H1 (cell line): ENCODE results near the gene SOHLH1. TPM values are rescaled to one million over a fixed set of nuclear protein-coding genes. Genes with fewer than 3 reads are reported as not detected.
A peak's percentile ranks its signal among the peaks of the same experiment; 100 is the strongest.

Source experiments
- CTCF ChIA-PET: fragments of 300-600 bp; sonication (Branson Sonifier 250); formaldehyde crosslinking; loops from one replicate; lab custom pipeline; 2021; ENCODE audit not compliant: partially characterized antibody; lab: Charles Lee
- POLR2A ChIA-PET: fragments of 300-600 bp; sonication (Branson Sonifier 250); formaldehyde crosslinking; loops from one replicate; lab custom pipeline; 2021; ENCODE audit warnings: inconsistent platforms; ENCODE audit not compliant: partially characterized antibody; lab: Charles Lee
- DNase-seq, 2 experiments: peaks; one replicate each; pipeline versions ENCODE4 v3.0.0 to v3.0.0-alpha.2; 2010 to 2022; ENCODE audit warnings: low spot score in 2 of 2, low read depth in 1 of 2, mixed read lengths in 1 of 2
- FAIRE-seq: peaks from 2 replicates; lab custom pipeline; 2011; peaks lifted over from hg19 to GRCh38; lab: Jason Lieb, UNC
- H2AFZ ChIP-seq: 2 replicates; pipeline ENCODE4 v1.8.1; 2012; ENCODE audit warnings: low read length, inconsistent platforms
- H2AK5ac ChIP-seq: 2 replicates; pipeline ENCODE4 v1.6.1; 2013; ENCODE audit warnings: low read depth, low read length
- H2BK120ac ChIP-seq: replicated peaks from 2 replicates; pipeline ENCODE3; 2013; ENCODE audit warnings: low read depth, low read length, inconsistent platforms
- H2BK12ac ChIP-seq: 2 replicates; pipeline ENCODE4 v1.6.1; 2013; ENCODE audit warnings: low read depth, low read length
- H2BK15ac ChIP-seq: 2 replicates; pipeline ENCODE4 v1.6.1; 2013; ENCODE audit warnings: low read length
- H2BK20ac ChIP-seq: 2 replicates; pipeline ENCODE4 v1.6.1; 2013; ENCODE audit warnings: low read length
- H2BK5ac ChIP-seq: 2 replicates; pipeline ENCODE4 v1.6.1; 2013; ENCODE audit warnings: low read depth, low read length
- H3K14ac ChIP-seq: 2 replicates; pipeline ENCODE4 v1.6.1; 2013; ENCODE audit warnings: inconsistent platforms; ENCODE audit not compliant: insufficient read length
- H3K18ac ChIP-seq: 2 replicates; pipeline ENCODE4 v1.6.1; 2013; ENCODE audit warnings: low read length; ENCODE audit errors: extremely low read depth
- H3K23ac ChIP-seq: 2 replicates; pipeline ENCODE4 v1.6.1; 2013; ENCODE audit warnings: inconsistent platforms; ENCODE audit not compliant: insufficient read length
- H3K23me2 ChIP-seq: 2 replicates; pipeline ENCODE4 v1.6.1; 2013; ENCODE audit warnings: low read depth, low read length
- H3K27ac ChIP-seq: 2 replicates; pipeline ENCODE4 v1.6.1; 2011; ENCODE audit warnings: low read depth, low read length, inconsistent platforms
- H3K27me3 ChIP-seq, 4 experiments: replicated peaks in 1 of 4; 1 replicate in 1 of 4; 2 replicates in 3 of 4; pipeline versions ENCODE4 v1.6.1 to v1.8.1; 2011 to 2013; ENCODE audit warnings: low read length in 3 of 4, mild to moderate bottlenecking in 3 of 4, inconsistent platforms in 2 of 4, mixed read lengths in 2 of 4, moderate library complexity in 1 of 4; ENCODE audit not compliant: control insufficient read depth in 3 of 4, insufficient read depth in 3 of 4; ENCODE audit errors: extremely low read depth in 1 of 4
- H3K36me3 ChIP-seq, 4 experiments: 2 replicates each; pipeline versions ENCODE4 v1.6.1 to v1.8.1; 2011 to 2013; ENCODE audit warnings: mild to moderate bottlenecking in 4 of 4, low read length in 3 of 4, moderate library complexity in 2 of 4, control low read depth in 1 of 4, inconsistent platforms in 1 of 4; ENCODE audit not compliant: insufficient read depth in 4 of 4, control insufficient read depth in 2 of 4
- H3K4ac ChIP-seq: replicated peaks from 2 replicates; pipeline ENCODE3; 2013; ENCODE audit warnings: low read length, low read depth, mixed read lengths, inconsistent platforms; ENCODE audit not compliant: insufficient read length
- H3K4me1 ChIP-seq, 4 experiments: replicated peaks in 1 of 4; 1 replicate in 1 of 4; 2 replicates in 3 of 4; pipeline versions ENCODE4 v1.6.1 to v1.8.1; 2011 to 2013; ENCODE audit warnings: low read length in 3 of 4, inconsistent platforms in 2 of 4, mixed read lengths in 1 of 4; ENCODE audit not compliant: insufficient read depth in 4 of 4, control insufficient read depth in 3 of 4
- H3K4me2 ChIP-seq, 2 experiments: 2 replicates each; pipeline versions ENCODE4 v1.6.1 to v1.8.1; 2011 to 2013; ENCODE audit warnings: low read depth in 2 of 2, low read length in 2 of 2, control low read depth in 1 of 2, inconsistent platforms in 1 of 2, mild to moderate bottlenecking in 1 of 2; ENCODE audit not compliant: insufficient read depth in 1 of 2
- H3K4me3 ChIP-seq, 4 experiments: fragments of 200-600, 300-600 bp in 1 of 4; sonication (generic), shearing (Covaris generic), sonication (Bioruptor Twin) in 1 of 4; 2 replicates each; pipeline versions ENCODE4 v1.5.1 to v1.8.1; 2011 to 2016; ENCODE audit warnings: low read length in 4 of 4, low read depth in 3 of 4, control low read depth in 2 of 4, inconsistent platforms in 2 of 4, mild to moderate bottlenecking in 2 of 4, mixed read lengths in 1 of 4, moderate library complexity in 1 of 4; ENCODE audit not compliant: insufficient read depth in 2 of 4; ENCODE audit errors: extremely low read depth in 1 of 4
- H3K56ac ChIP-seq: replicated peaks from 2 replicates; pipeline ENCODE3; 2013; ENCODE audit warnings: low read depth, mild to moderate bottlenecking, mixed read lengths, low read length, inconsistent platforms; ENCODE audit not compliant: insufficient read length
- H3K79me1 ChIP-seq: 2 replicates; pipeline ENCODE4 v1.6.1; 2013; ENCODE audit warnings: low read depth, low read length, control low read depth
- H3K79me2 ChIP-seq, 2 experiments: 2 replicates each; pipeline versions ENCODE4 v1.6.1 to v1.8.1; 2012 to 2013; ENCODE audit warnings: low read length in 2 of 2, mild to moderate bottlenecking in 2 of 2, inconsistent platforms in 1 of 2; ENCODE audit not compliant: insufficient read depth in 2 of 2, control insufficient read depth in 1 of 2
- H3K9ac ChIP-seq, 4 experiments: replicated peaks in 1 of 4; 1 replicate in 1 of 4; 2 replicates in 3 of 4; pipeline versions ENCODE4 v1.6.1 to v1.8.1; 2011 to 2013; ENCODE audit warnings: low read depth in 3 of 4, low read length in 3 of 4, control low read depth in 2 of 4, mild to moderate bottlenecking in 2 of 4, moderate library complexity in 2 of 4, inconsistent platforms in 1 of 4; ENCODE audit errors: extremely low read depth in 1 of 4
- H3K9me3 ChIP-seq, 2 experiments: 2 replicates each; pipeline versions ENCODE4 v1.6.1 to v1.8.1; 2012 to 2013; ENCODE audit warnings: mild to moderate bottlenecking in 2 of 2, moderate library complexity in 2 of 2, control low read depth in 1 of 2, inconsistent platforms in 1 of 2, low read depth in 1 of 2, low read length in 1 of 2, mixed read lengths in 1 of 2; ENCODE audit not compliant: insufficient read depth in 2 of 2
- H4K20me1 ChIP-seq, 2 experiments: replicated peaks in 1 of 2; 2 replicates each; pipeline versions ENCODE3 to v1.8.1; 2011 to 2013; ENCODE audit warnings: inconsistent platforms in 2 of 2, low read length in 2 of 2, mild to moderate bottlenecking in 1 of 2; ENCODE audit not compliant: insufficient read depth in 2 of 2, control insufficient read depth in 1 of 2
- H4K5ac ChIP-seq: 2 replicates; pipeline ENCODE4 v1.6.1; 2013; ENCODE audit warnings: low read length, low read depth, mixed read lengths, inconsistent platforms; ENCODE audit not compliant: insufficient read length
- H4K8ac ChIP-seq: 2 replicates; pipeline ENCODE4 v1.8.0; 2013; ENCODE audit warnings: mild to moderate bottlenecking, moderate library complexity, low read length, inconsistent platforms; ENCODE audit not compliant: insufficient read depth; ENCODE audit errors: extremely low read depth
- H4K91ac ChIP-seq: replicated peaks from 2 replicates; pipeline ENCODE3; 2013; ENCODE audit warnings: low read length, mixed read lengths, inconsistent platforms; ENCODE audit not compliant: insufficient read length
- CBX8 ChIP-seq: fragments of 300-800, 300-1000 bp; sonication (generic); IDR thresholded peaks from 2 replicates; pipeline ENCODE4 v1.7.1; 2016; ENCODE audit warnings: low read depth, low read length, borderline replicate concordance
- CHD1 ChIP-seq: IDR thresholded peaks from 2 replicates; pipeline ENCODE4 v1.6.1; 2012; ENCODE audit warnings: low read depth, low read length, improper control_type of control experiment
- CREB1 ChIP-seq: IDR thresholded peaks from 2 replicates; pipeline ENCODE4 v1.6.1; 2012; ENCODE audit warnings: inconsistent platforms
- EGR1 ChIP-seq: IDR thresholded peaks from 2 replicates; pipeline ENCODE4 v1.6.1; 2011; ENCODE audit warnings: low read depth, low read length, borderline replicate concordance
- EP300 ChIP-seq, 2 experiments: IDR thresholded peaks; 1 replicate in 1 of 2; 2 replicates in 1 of 2; pipeline ENCODE4 v1.6.1; 2011 to 2012; ENCODE audit warnings: low read depth in 2 of 2, low read length in 2 of 2, mild to moderate bottlenecking in 2 of 2, borderline replicate concordance in 1 of 2, inconsistent platforms in 1 of 2, moderate library complexity in 1 of 2
- KDM1A ChIP-seq: fragments of 200-600, 300-600 bp; sonication (generic); IDR thresholded peaks from 2 replicates; pipeline ENCODE4 v1.7.1; 2016; ENCODE audit warnings: mild to moderate bottlenecking, low read length, borderline replicate concordance
- KDM4A ChIP-seq: IDR thresholded peaks from one replicate; pipeline ENCODE4 v1.7.1; 2012; ENCODE audit warnings: low read depth, mild to moderate bottlenecking, moderate library complexity, low read length, inconsistent platforms; ENCODE audit not compliant: severe bottlenecking
- MAFK ChIP-seq: IDR thresholded peaks from 2 replicates; pipeline ENCODE4 v1.6.1; 2012; ENCODE audit warnings: low read depth, mild to moderate bottlenecking, improper control_type of control experiment, low read length
- NRF1 ChIP-seq: IDR thresholded peaks from 2 replicates; pipeline ENCODE4 v1.6.1; 2011; ENCODE audit warnings: mild to moderate bottlenecking, low read depth, low read length, improper control_type of control experiment
- RNF2 ChIP-seq: fragments of 200-900, 300-1000 bp; sonication (generic); IDR thresholded peaks from 2 replicates; pipeline ENCODE4 v1.7.1; 2016; ENCODE audit warnings: borderline replicate concordance, low read depth, mild to moderate bottlenecking, antibody characterized with exemption, low read length; ENCODE audit not compliant: poor library complexity, severe bottlenecking; ENCODE audit errors: missing control alignments
- SP4 ChIP-seq: IDR thresholded peaks from 2 replicates; pipeline ENCODE4 v1.6.1; 2012; ENCODE audit warnings: low read length, inconsistent platforms
- TEAD4 ChIP-seq: IDR thresholded peaks from 2 replicates; pipeline ENCODE4 v1.6.1; 2012; ENCODE audit warnings: low read depth, low read length, inconsistent platforms, mixed read lengths
- YY1 ChIP-seq: IDR thresholded peaks from 2 replicates; pipeline ENCODE4 v1.6.1; 2011; ENCODE audit warnings: low read depth, mild to moderate bottlenecking, low read length
- WGBS, 2 experiments: shearing (Covaris generic) in 1 of 2; methylation state at CpG; one replicate each; pipeline versions ENCODE4 v1.1.6 to v1.1.7; 2013 to 2015; ENCODE audit warnings: low lambda C conversion rate in 2 of 2, mixed read lengths in 2 of 2, inconsistent platforms in 1 of 2, low coverage in 1 of 2, missing lambda C conversion rate in 1 of 2; ENCODE audit not compliant: insufficient replicate concordance in 2 of 2, insufficient coverage in 1 of 2, insufficient read length in 1 of 2; ENCODE audit errors: extremely low coverage in 1 of 2, missing lambda C conversion rate in 1 of 2; 5-methylcytosine and 5-hydroxymethylcytosine counted together
- polyA plus RNA-seq, 7 experiments: library from polyadenylated mRNA; depleted of rRNA in 3 of 7; stranded (reverse) in 5 of 7; unstranded in 2 of 7; fragments of >200 nt in 5 of 7; fragments of 200-250 nt in 2 of 7; gene quantifications; 1 replicate in 5 of 7; 2 replicates in 1 of 7; 4 replicates in 1 of 7; pipeline versions ENCODE4 v1.2.1 to v1.2.3, GENCODE V29; 2011 to 2013; ENCODE audit warnings: missing spikeins in 2 of 7, mixed read lengths in 2 of 7
- total RNA-seq: library from RNA; stranded (reverse); fragmentation: NEBNext Ultra II Directional; extraction: Animal tissue kit (Norgen Biotek cat#: 25700); gene quantifications from 2 replicates; pipeline ENCODE4 v1.2.1, GENCODE V29; 2021

SOHLH1 gene
- total and polyA plus RNA-seq, 2 of the 8 experiments (the other 6 are each of a cell fraction or from before 2014, with no cell fraction given) = 0.11 TPM; not detected in 1

GRCh38 chr9:135737840-135738521, 38.7 kb upstream of the SOHLH1 start:
- no peak overlapping the region for H2BK5ac ChIP-seq
- no peak for TF ChIP-seq MAFK
- no peak for TF ChIP-seq KDM1A
- no peak for TF ChIP-seq RNF2
- no peak for TF ChIP-seq EP300 (IDR thresholded peaks at IDR 0.05; ENCODE audit: borderline replicate concordance in 1 of 2, low read depth in 2 of 2, low read length in 2 of 2)
- no peak for TF ChIP-seq KDM4A
- TF ChIP-seq NRF1 = no peak
- no peak for TF ChIP-seq YY1
- TF ChIP-seq CBX8 = no peak
- TF ChIP-seq CREB1 = no peak
- no peak for TF ChIP-seq TEAD4
- TF ChIP-seq SP4 = no peak
- TF ChIP-seq EGR1 = no peak
- no peak for TF ChIP-seq CHD1

More at GRCh38 chr9:135737840-135738521, 38.7 kb upstream of the SOHLH1 start:
- Histone ChIP-seq H3K36me3 (no peaks in the 10 kb centered on the region), H3K27ac (no peak overlapping the region), H2BK15ac (no peak overlapping the region; the same call in 1 of the 2 replicates), H3K23ac (no peak overlapping the region), H3K4ac (no peak overlapping the region), H3K9me3 (no peaks in the 10 kb centered on the region; a peak in 1 of 4 replicates), H3K79me2 (no peaks in the 10 kb centered on the region), H2AK5ac (no peak overlapping the region), H3K4me2 (no peak overlapping the region), H3K27me3 (peaks cover 0 to 14% (median 10%) of the 10 kb centered on the region in 4 experiments; a peak in 5 of 7 replicates), H2AFZ (no peak overlapping the region), H3K4me3 (no peak overlapping the region), H2BK12ac (peak overlapping the region; percentile 23; the same call in 1 of the 2 replicates), H3K4me1 (peaks cover 0 to 13% (median 8%) of the 10 kb centered on the region in 4 experiments; a peak in 4 of 7 replicates), H3K79me1 (no peaks in the 10 kb centered on the region), H2BK120ac (no peak overlapping the region), H3K18ac (no peak overlapping the region), H3K56ac (no peak overlapping the region), H3K9ac (no peak overlapping the region), H4K5ac (no peak overlapping the region), H4K20me1 (peaks cover 0 to 4% of the 10 kb centered on the region in 2 experiments), H4K8ac (no peak overlapping the region; the same call in 1 of the 2 replicates), H3K14ac (no peak overlapping the region), H2BK20ac (no peak overlapping the region), H4K91ac (peak overlapping the region; percentile 19), H3K23me2 (no peaks in the 10 kb centered on the region)
- CTCF ChIA-PET = interaction anchor here (0.6 to 2.4 kb wide), 7 partner anchors 34 to 80 kb away, joined by 3 to 8 read pairs (median 3); partner anchors contain the start of gene KCNT1
- WGBS, 2 experiments = 82% methylated on average over 15 of the region's 16 CpGs; no CpG with 5 or more reads in 1 of the 2 experiments
- no peak for DNase-seq
- POLR2A ChIA-PET = interaction anchor here (1.3 kb wide), 1 partner anchor 13 kb away, joined by 3 read pairs; no protein-coding TSS in a partner anchor
- no peak for FAIRE-seq
